K562 (cell line): ENCODE results near the gene KIAA1210. TPM values are rescaled to one million over a fixed set of nuclear protein-coding genes. Genes with fewer than 3 reads are reported as not detected.

Experiments
- ATAC-seq: fragments of 200-7000 bp; cut with Tn5 transposase; 3 replicates; pipeline ENCODE4 v1.9.1; 2020; ENCODE audit warnings: moderate library complexity
- BruUV-seq: library from RNA; stranded (reverse); fragments of 400-500 nt; replicated peaks from 2 replicates; lab custom pipeline; 2021; lab: Mats Ljungman, UMichigan
- CTCF ChIA-PET: fragments of 300-600 bp; formaldehyde crosslinking; extraction: SDS; loops from one replicate; lab custom pipeline; 2021; ENCODE audit warnings: low intra/inter-chr PET ratio; lab: Yijun Ruan, JAX
- POLR2A ChIA-PET: fragments of 300-600, 350-650 bp; sonication (Branson Sonifier 250); formaldehyde crosslinking; extraction: SDS; loops from one replicate; lab custom pipeline; 2021; ENCODE audit warnings: antibody characterized with exemption, inconsistent platforms; lab: Yijun Ruan, JAX
- DNase-seq, 4 experiments: peaks; one replicate each; pipeline versions ENCODE4 v3.0.0 to v3.0.0-alpha.2; 2011 to 2018; ENCODE audit warnings: low spot score in 3 of 4, mixed read lengths in 3 of 4; ENCODE audit errors: extremely low read depth in 1 of 4
- FAIRE-seq: peaks from 2 replicates; lab custom pipeline; 2011; peaks lifted over from hg19 to GRCh38; lab: Jason Lieb, UNC
- H2AFZ ChIP-seq: 2 replicates; pipeline ENCODE4 v1.6.0; 2011; ENCODE audit warnings: low read depth, low read length, control low read depth, inconsistent platforms
- H3K27ac ChIP-seq: fragments of 200-600 bp; 3 replicates; pipeline ENCODE4 v1.8.0; 2011; ENCODE audit warnings: low read depth, mild to moderate bottlenecking, control low read depth, inconsistent platforms, low read length, moderate library complexity, mixed read lengths; ENCODE audit errors: extremely low read depth
- H3K27me3 ChIP-seq, 2 experiments: fragments of 300-600 bp in 1 of 2; 2 replicates in 1 of 2; 3 replicates in 1 of 2; pipeline versions ENCODE4 v1.6.0 to v1.8.0; 2011; ENCODE audit warnings: inconsistent platforms in 2 of 2, low read length in 2 of 2, mild to moderate bottlenecking in 1 of 2, mixed read lengths in 1 of 2, moderate library complexity in 1 of 2; ENCODE audit not compliant: control insufficient read depth in 2 of 2, insufficient read depth in 2 of 2
- H3K36me3 ChIP-seq: fragments of 300-600 bp; 3 replicates; pipeline ENCODE4 v1.8.0; 2011; ENCODE audit warnings: mild to moderate bottlenecking, low read length, inconsistent platforms; ENCODE audit not compliant: control insufficient read depth, insufficient read depth
- H3K4me1 ChIP-seq, 2 experiments: fragments of 200-600 bp in 1 of 2; replicated peaks in 1 of 2; 2 replicates in 1 of 2; 3 replicates in 1 of 2; pipeline versions ENCODE4 v1.5.1 to v1.8.0; 2011; ENCODE audit warnings: inconsistent platforms in 2 of 2, low read length in 2 of 2, mild to moderate bottlenecking in 1 of 2, mixed read lengths in 1 of 2, moderate library complexity in 1 of 2; ENCODE audit not compliant: control insufficient read depth in 2 of 2, insufficient read depth in 2 of 2
- H3K4me2 ChIP-seq: 2 replicates; pipeline ENCODE4 v1.6.1; 2011; ENCODE audit warnings: low read length, control low read depth, inconsistent platforms, mixed read lengths; ENCODE audit not compliant: insufficient read depth
- H3K4me3 ChIP-seq: fragments of 200-600 bp; sonication (generic), shearing (Covaris generic); 2 replicates; pipeline ENCODE4 v1.5.1; 2016; ENCODE audit warnings: control low read depth, inconsistent platforms
- H3K79me2 ChIP-seq: fragments of 200-600 bp; 3 replicates; pipeline ENCODE4 v1.8.0; 2011; ENCODE audit warnings: low read length, inconsistent platforms; ENCODE audit not compliant: control insufficient read depth, insufficient read depth
- H3K9ac ChIP-seq, 2 experiments: 2 replicates each; pipeline versions ENCODE4 v1.6.0 to v1.6.1; 2011; ENCODE audit warnings: low read depth in 2 of 2, low read length in 2 of 2, control low read depth in 1 of 2, inconsistent platforms in 1 of 2, mild to moderate bottlenecking in 1 of 2, mixed read lengths in 1 of 2; ENCODE audit not compliant: insufficient read depth in 1 of 2
- H3K9me1 ChIP-seq: one replicate; pipeline ENCODE4 v1.6.0; 2011; ENCODE audit warnings: inconsistent platforms, mild to moderate bottlenecking, low read length, moderate library complexity; ENCODE audit not compliant: control insufficient read depth, insufficient read depth
- H3K9me3 ChIP-seq: replicated peaks from 2 replicates; pipeline ENCODE4 v1.5.1; 2011; ENCODE audit warnings: low read depth, low read length, inconsistent platforms; ENCODE audit not compliant: control insufficient read depth, insufficient read depth
- H4K20me1 ChIP-seq: replicated peaks from 2 replicates; pipeline ENCODE4 v1.6.1; 2011; ENCODE audit warnings: low read length, inconsistent platforms, mixed read lengths; ENCODE audit not compliant: control insufficient read depth, insufficient read depth
- FOXM1 ChIP-seq, 2 experiments: fragments of 450-650 bp in 1 of 2; sonication (generic) in 1 of 2; formaldehyde crosslinking in 1 of 2; IDR thresholded peaks; 2 replicates each; pipeline versions ENCODE4 v1.6.1 to v1.9.0; 2017 to 2022; ENCODE audit warnings: low read depth in 2 of 2, mild to moderate bottlenecking in 2 of 2, missing genetic modification reagents in 1 of 2, moderate library complexity in 1 of 2
- GABPA ChIP-seq: fragments of 200-800 bp; sonication (Bioruptor generic); conservative IDR thresholded peaks from 2 replicates; pipeline ENCODE4 v1.6.1; 2016; ENCODE audit warnings: low read depth, missing genetic modification characterization, missing compliant biosample characterization
- GATA2 ChIP-seq: sonication (generic); formaldehyde crosslinking; IDR thresholded peaks from 2 replicates; pipeline ENCODE4 v1.4.0; 2020; ENCODE audit warnings: mild to moderate bottlenecking, missing genetic modification reagents
- IRF2 ChIP-seq: sonication (generic); formaldehyde crosslinking; IDR thresholded peaks from 2 replicates; pipeline ENCODE4 v1.8.1; 2022; ENCODE audit warnings: mild to moderate bottlenecking, missing genetic modification reagents
- KDM5B ChIP-seq: fragments of 200-600 bp; sonication (generic); IDR thresholded peaks from 2 replicates; pipeline ENCODE4 v1.6.1; 2012; ENCODE audit warnings: low read depth, mild to moderate bottlenecking, moderate library complexity, low read length, control low read depth, inconsistent platforms; ENCODE audit not compliant: insufficient replicate concordance
- MYNN ChIP-seq, 2 experiments: sonication (generic); formaldehyde crosslinking in 1 of 2; IDR thresholded peaks; 2 replicates each; pipeline versions ENCODE4 v1.5.0 to v1.6.1; 2016 to 2020; ENCODE audit warnings: antibody characterized with exemption in 1 of 2, missing genetic modification reagents in 1 of 2
- STAT5B ChIP-seq: fragments of 250-450 bp; sonication (Bioruptor Pico); IDR thresholded peaks from 2 replicates; pipeline ENCODE4 v1.8.0; 2021; ENCODE audit warnings: mild to moderate bottlenecking, inconsistent platforms
- ZNF644 ChIP-seq: fragments of 200-800 bp; sonication (Bioruptor generic); IDR thresholded peaks from 2 replicates; pipeline ENCODE4 v1.6.1; 2016; ENCODE audit warnings: low read depth, missing genetic modification characterization, missing compliant biosample characterization
- ZNF668 ChIP-seq: fragments of 250-450 bp; sonication (Bioruptor Pico); IDR thresholded peaks from 2 replicates; pipeline ENCODE4 v1.8.0; 2022; ENCODE audit warnings: mild to moderate bottlenecking, inconsistent platforms
- WGBS: fragments of 100-300 bp; shearing (Covaris generic); methylation state at CpG from one replicate; pipeline ENCODE4 v1.1.6; 2016; ENCODE audit warnings: low coverage, mixed read lengths; ENCODE audit not compliant: insufficient coverage; ENCODE audit errors: missing lambda C conversion rate; 5-methylcytosine and 5-hydroxymethylcytosine counted together
- in situ Hi-C: fragments of 300-500 bp; cut with MboI; formaldehyde crosslinking; loops from 4 replicates; pipeline ENCODE4 v1.15.0; 2018; ENCODE audit warnings: inconsistent platforms, mixed read lengths
- intact Hi-C: fragments of 100-400 bp; cut with micrococcal nuclease; formaldehyde crosslinking; loops from 2 replicates; pipeline ENCODE4 v1.14.2; 2022
- polyA plus RNA-seq, 8 experiments: library from polyadenylated mRNA; depleted of rRNA in 4 of 8; stranded (reverse) in 5 of 8; unstranded in 3 of 8; fragments of >200 nt; fragmentation: Nextera tagmentation in 2 of 8; fragmentation: Illumina TruSeq in 1 of 8; extraction: Ambion mirVana in 2 of 8; extraction: Trizol in 1 of 8; gene quantifications; 2 replicates each; pipeline versions ENCODE4 v1.2.1 to v1.2.3, GENCODE V29; 2011 to 2014; ENCODE audit warnings: inconsistent platforms in 1 of 8, missing spikeins in 1 of 8
- total RNA-seq, 7 experiments: library from RNA; depleted of rRNA in 6 of 7; stranded (reverse); fragments of >200 nt in 6 of 7; fragmentation: Illumina TruSeq in 2 of 7; extraction: Trizol in 2 of 7; gene quantifications; 2 replicates each; pipeline versions ENCODE4 v1.2.1 to v1.2.3, GENCODE V29; 2011 to 2021; ENCODE audit warnings: low replicate concordance in 1 of 7
- TF ChIP-seq, protein P1 (sequence below): fragments of 450-650 bp; formaldehyde crosslinking; IDR thresholded peaks from 2 replicates; pipeline ENCODE4 v1.4.0; 2022; ENCODE audit warnings: mild to moderate bottlenecking, moderate library complexity

KIAA1210 gene
- total and polyA plus RNA-seq, 9 of the 15 experiments (the other 6 are each of a cell fraction or from before 2014, with no cell fraction given) = not detected

DNA sequence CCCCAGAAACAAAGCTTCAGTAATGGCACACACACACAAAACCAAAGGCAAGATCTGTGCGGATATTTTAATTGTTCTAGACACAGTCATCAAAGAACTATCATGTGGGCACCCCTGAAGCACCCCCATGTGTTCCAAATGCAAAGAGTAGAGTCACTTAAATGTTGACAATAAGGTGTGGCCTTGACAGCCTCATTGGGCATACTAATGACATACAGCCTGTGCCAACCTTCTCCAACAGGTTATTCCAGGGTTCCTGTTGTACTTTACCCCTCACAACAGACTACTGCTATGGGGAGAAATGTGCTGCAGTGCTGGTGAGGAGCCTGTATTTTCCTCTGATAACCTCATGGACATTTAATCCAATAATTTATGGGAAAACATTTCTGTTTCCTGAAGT lies 84.6 kb downstream of the KIAA1210 start:
- TF ChIP-seq IRF2 (no peak), GATA2 (CRISPR knock-in tag) (no peak), MYNN (IDR thresholded peaks at IDR 0.05) (no peak), MYNN (CRISPR knock-in tag; IDR thresholded peaks at IDR 0.05) (no peak), ZNF644 (tag) (no peak), ZNF668 (CRISPR knock-in tag) (no peak), STAT5B (CRISPR knock-in tag) (no peak), GABPA (tag) (no peak), KDM5B (no peak), FOXM1 (IDR thresholded peaks at IDR 0.05; ENCODE audit: low read depth) (no peak), FOXM1 (CRISPR knock-in tag; IDR thresholded peaks at IDR 0.05; ENCODE audit: low read depth) (no peak)
- TF ChIP-seq, protein P1, sequence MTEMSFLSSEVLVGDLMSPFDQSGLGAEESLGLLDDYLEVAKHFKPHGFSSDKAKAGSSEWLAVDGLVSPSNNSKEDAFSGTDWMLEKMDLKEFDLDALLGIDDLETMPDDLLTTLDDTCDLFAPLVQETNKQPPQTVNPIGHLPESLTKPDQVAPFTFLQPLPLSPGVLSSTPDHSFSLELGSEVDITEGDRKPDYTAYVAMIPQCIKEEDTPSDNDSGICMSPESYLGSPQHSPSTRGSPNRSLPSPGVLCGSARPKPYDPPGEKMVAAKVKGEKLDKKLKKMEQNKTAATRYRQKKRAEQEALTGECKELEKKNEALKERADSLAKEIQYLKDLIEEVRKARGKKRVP (CRISPR knock-in tag) = no peak
- ChIA-PET CTCF (interaction anchor here (0.6 kb wide), 1 partner anchor 161 kb away, joined by 4 read pairs; no protein-coding TSS in a partner anchor), POLR2A (no interaction called here)
- 0% methylated on average over 1 of the region's 1 CpG for WGBS
- Histone ChIP-seq H3K9ac (no peak overlapping the region), H4K20me1 (no peaks in the 10 kb centered on the region), H3K27ac (no peak overlapping the region), H3K4me3 (no peak overlapping the region), H3K9me3 (no peaks in the 10 kb centered on the region), H3K4me2 (no peak overlapping the region), H3K27me3 (no peaks in the 10 kb centered on the region), H3K79me2 (no peaks in the 10 kb centered on the region), H3K4me1 (peaks cover 0 to 8% of the 10 kb centered on the region in 2 experiments; a peak in 2 of 5 replicates), H2AFZ (no peak overlapping the region), H3K36me3 (no peaks in the 10 kb centered on the region), H3K9me1 (no peaks in the 10 kb centered on the region)
- intact Hi-C loops = no loop called here
- in situ Hi-C loops = no loop called here
- no TSS peak for BruUV-seq
- no peak for ATAC-seq
- no peak for FAIRE-seq
- DNase-seq = no peak
